Uterus (tissue), 2 donors: ENCODE data around the gene DYNC1H1.

Source experiments
- CTCF ChIP-seq, 4 experiments: fragments of 200-600 bp in 2 of 4; fragments of 450-650 bp in 2 of 4; sonication (generic) in 2 of 4; IDR thresholded peaks; one replicate each; pipeline ENCODE4 v1.5.1; 2016 to 2019; ENCODE audit warnings: antibody characterized with exemption in 4 of 4, mild to moderate bottlenecking in 2 of 4, moderate library complexity in 1 of 4
- POLR2A ChIP-seq, 2 donors: fragments of 450-650 bp; IDR thresholded peaks; one replicate each; pipeline ENCODE4 v1.6.1; 2016; ENCODE audit warnings: antibody characterized with exemption in 2 of 2, mild to moderate bottlenecking in 1 of 2, moderate library complexity in 1 of 2

GRCh38 chr14:101956179-101956885, 8.0 kb upstream of the DYNC1H1 start:
- no peak for TF ChIP-seq CTCF (IDR thresholded peaks at IDR 0.05)
- no peak for TF ChIP-seq POLR2A (IDR thresholded peaks at IDR 0.05)
